HFFc6 (cell line): ENCODE measurements around the gene OSBPL2. TPM values are rescaled to one million over a fixed set of nuclear protein-coding genes. Genes with fewer than 3 reads are reported as not detected.

ENCODE experiments used
- DNase-seq: peaks from one replicate; pipeline ENCODE4 v3.0.0-alpha.2; 2018
- H3K27ac Mint-ChIP-seq: 2 replicates; pipeline ENCODE4 v1.8.0; 2020; ENCODE audit warnings: mild to moderate bottlenecking, mixed read lengths
- H3K27me3 Mint-ChIP-seq: 2 replicates; pipeline ENCODE4 v1.8.0; 2021; ENCODE audit warnings: mild to moderate bottlenecking, moderate library complexity, mixed read lengths; ENCODE audit not compliant: insufficient read depth
- H3K36me3 Mint-ChIP-seq: 2 replicates; pipeline ENCODE4 v1.8.0; 2021; ENCODE audit warnings: low read depth, mixed read lengths
- H3K4me1 Mint-ChIP-seq: 2 replicates; pipeline ENCODE4 v1.8.0; 2020; ENCODE audit warnings: low read depth, mixed read lengths
- H3K4me3 Mint-ChIP-seq: 2 replicates; pipeline ENCODE4 v1.8.0; 2020; ENCODE audit warnings: mild to moderate bottlenecking, moderate library complexity, mixed read lengths
- H3K9me3 Mint-ChIP-seq: 2 replicates; pipeline ENCODE4 v1.8.0; 2020; ENCODE audit warnings: mild to moderate bottlenecking, mixed read lengths
- total RNA-seq, 6 experiments: library from RNA; stranded (reverse); fragmentation: NEBNext Ultra II Directional; extraction: Animal tissue kit (Norgen Biotek cat#: 25700); gene quantifications; 2 replicates in 1 of 6; 3 replicates in 5 of 6; pipeline ENCODE4 v1.2.3, GENCODE V29; 2021
- TF ChIP-seq, protein P1 (sequence below): fragments of 200-600 bp; sonication (generic); IDR thresholded peaks from 2 replicates; pipeline ENCODE4 v1.5.0; 2021; ENCODE audit warnings: antibody characterized with exemption, mild to moderate bottlenecking

OSBPL2 gene
- total RNA-seq, 6 experiments from 2014 or later: 32.2 to 37.6 (median 33.5) TPM

- H3K4me1 Mint-ChIP-seq: no peaks in the 10 kb centered on the region
- peaks cover 4% of the 10 kb centered on the region for H3K9me3 Mint-ChIP-seq
- peaks cover 8% of the 10 kb centered on the region for H3K27me3 Mint-ChIP-seq
- H3K27ac Mint-ChIP-seq: no peak overlapping the region
- no peak for DNase-seq
- no peak overlapping the region for H3K4me3 Mint-ChIP-seq
- TF ChIP-seq, protein P1, sequence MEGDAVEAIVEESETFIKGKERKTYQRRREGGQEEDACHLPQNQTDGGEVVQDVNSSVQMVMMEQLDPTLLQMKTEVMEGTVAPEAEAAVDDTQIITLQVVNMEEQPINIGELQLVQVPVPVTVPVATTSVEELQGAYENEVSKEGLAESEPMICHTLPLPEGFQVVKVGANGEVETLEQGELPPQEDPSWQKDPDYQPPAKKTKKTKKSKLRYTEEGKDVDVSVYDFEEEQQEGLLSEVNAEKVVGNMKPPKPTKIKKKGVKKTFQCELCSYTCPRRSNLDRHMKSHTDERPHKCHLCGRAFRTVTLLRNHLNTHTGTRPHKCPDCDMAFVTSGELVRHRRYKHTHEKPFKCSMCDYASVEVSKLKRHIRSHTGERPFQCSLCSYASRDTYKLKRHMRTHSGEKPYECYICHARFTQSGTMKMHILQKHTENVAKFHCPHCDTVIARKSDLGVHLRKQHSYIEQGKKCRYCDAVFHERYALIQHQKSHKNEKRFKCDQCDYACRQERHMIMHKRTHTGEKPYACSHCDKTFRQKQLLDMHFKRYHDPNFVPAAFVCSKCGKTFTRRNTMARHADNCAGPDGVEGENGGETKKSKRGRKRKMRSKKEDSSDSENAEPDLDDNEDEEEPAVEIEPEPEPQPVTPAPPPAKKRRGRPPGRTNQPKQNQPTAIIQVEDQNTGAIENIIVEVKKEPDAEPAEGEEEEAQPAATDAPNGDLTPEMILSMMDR: no peak
- H3K36me3 Mint-ChIP-seq: no peaks in the 10 kb centered on the region
Observed at GRCh38 chr20:62322492-62323041, 84.2 kb downstream of the OSBPL2 start.

DNA sequence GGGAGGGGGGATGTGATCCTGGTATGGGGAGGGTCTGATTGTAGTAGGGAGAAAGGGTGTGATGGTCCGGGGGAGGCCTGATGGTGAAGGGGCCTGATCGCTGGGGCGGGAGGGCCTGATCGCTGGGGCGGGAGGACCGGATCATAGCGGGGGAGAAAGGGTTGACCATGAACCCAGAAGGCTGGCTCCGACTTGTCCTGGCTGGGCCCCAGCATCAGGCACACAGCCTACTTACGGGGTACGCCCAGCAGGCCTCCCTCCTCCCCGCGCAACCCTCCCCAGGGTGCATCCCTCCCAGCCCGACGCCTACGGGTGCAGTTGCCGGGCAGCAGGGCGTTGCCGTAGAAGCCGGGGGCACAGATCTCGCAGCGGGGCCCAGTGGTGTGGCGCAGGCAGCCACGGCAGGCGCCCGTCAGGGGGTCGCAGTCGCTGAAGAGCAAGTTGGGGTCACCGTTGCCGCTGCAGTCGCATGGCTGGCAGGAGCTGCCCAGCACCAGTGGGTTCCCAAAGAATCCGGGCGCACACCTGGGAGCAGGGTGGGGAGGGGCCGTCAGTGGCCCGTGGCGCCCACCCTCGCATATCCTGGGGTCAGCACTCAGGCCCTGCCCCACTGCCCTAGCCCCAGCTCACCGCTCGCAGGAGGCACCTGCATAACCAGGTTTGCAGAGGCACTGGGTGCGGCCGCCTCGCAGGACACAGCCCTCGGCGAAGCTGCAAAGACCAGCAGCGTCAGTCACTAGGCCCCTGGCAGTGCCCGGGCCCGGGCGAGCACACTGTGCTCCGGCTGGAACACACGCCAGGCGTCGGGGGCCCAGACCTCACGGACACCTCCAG is 85.0 kb downstream of the OSBPL2 start:
- Mint-ChIP-seq H3K4me3 (no peak overlapping the region), H3K4me1 (no peaks in the 10 kb centered on the region), H3K27me3 (peaks cover 8% of the 10 kb centered on the region), H3K9me3 (peaks cover 4% of the 10 kb centered on the region), H3K27ac (no peak overlapping the region), H3K36me3 (no peaks in the 10 kb centered on the region)
- TF ChIP-seq, protein P1: no peak
- no peak for DNase-seq

- Mint-ChIP-seq H3K4me1 (no peaks in the 10 kb centered on the region), H3K27ac (no peak overlapping the region), H3K36me3 (no peaks in the 10 kb centered on the region), H3K27me3 (peaks cover 7% of the 10 kb centered on the region), H3K9me3 (peaks cover 4% of the 10 kb centered on the region), H3K4me3 (no peak overlapping the region)
- TF ChIP-seq, protein P1: no peak
- DNase-seq: no peak
Observed at GRCh38 chr20:62323980-62324906, 85.9 kb downstream of the OSBPL2 start.

GRCh38 chr20:62325172-62325905 is 87.0 kb downstream of the OSBPL2 start:
- no peaks in the 10 kb centered on the region for H3K36me3 Mint-ChIP-seq
- peaks cover 6% of the 10 kb centered on the region for H3K27me3 Mint-ChIP-seq

More at GRCh38 chr20:62325172-62325905, 87.0 kb downstream of the OSBPL2 start:
- no peaks in the 10 kb centered on the region; the same call in 1 of the 2 replicates for H3K9me3 Mint-ChIP-seq
- no peak overlapping the region for H3K4me3 Mint-ChIP-seq
- no peak overlapping the region for H3K27ac Mint-ChIP-seq
- TF ChIP-seq, protein P1: no peak
- no peak for DNase-seq
- no peaks in the 10 kb centered on the region for H3K4me1 Mint-ChIP-seq
